Suprapubic skin (tissue), 4 donors: ENCODE measurements around the gene NIP7.

ENCODE experiments used
- POLR2A ChIP-seq, 2 donors: fragments of 450-650 bp; IDR thresholded peaks; one replicate each; pipeline ENCODE4 v1.6.1; 2017; ENCODE audit warnings: antibody characterized with exemption in 2 of 2, mild to moderate bottlenecking in 2 of 2, moderate library complexity in 2 of 2
- POLR2AphosphoS5 ChIP-seq, 3 donors: sonication (generic); formaldehyde crosslinking; IDR thresholded peaks; one replicate each; pipeline ENCODE4 v1.6.1; 2017; ENCODE audit warnings: antibody characterized with exemption in 3 of 3
- TF ChIP-seq, protein P1 (sequence below), 2 donors: fragments of 200-600 bp in 1 of 2; fragments of 450-650 bp in 1 of 2; sonication (generic) in 1 of 2; IDR thresholded peaks; one replicate each; pipeline ENCODE4 v1.5.1; 2016 to 2019; ENCODE audit warnings: antibody characterized with exemption in 2 of 2, mild to moderate bottlenecking in 1 of 2, moderate library complexity in 1 of 2

DNA sequence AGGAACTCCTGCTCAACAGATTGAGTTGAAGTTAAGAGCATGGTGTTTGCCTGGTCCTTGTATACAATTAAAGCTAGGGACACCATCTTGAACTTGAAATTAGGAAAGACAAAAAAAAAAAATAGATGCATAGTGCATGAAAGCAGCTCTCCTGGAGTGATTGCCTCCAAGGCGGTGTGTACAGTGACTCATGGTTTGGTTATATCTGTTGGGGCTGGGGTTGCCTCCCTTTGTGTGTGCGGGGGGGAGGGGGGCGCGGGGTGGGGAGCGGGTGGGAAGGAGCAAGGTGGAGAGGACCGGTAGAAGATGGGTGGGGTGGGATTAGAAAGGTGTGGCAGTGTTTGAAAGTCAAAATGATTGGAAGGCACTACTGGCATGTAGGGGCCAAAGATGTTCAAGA is 8.7 kb downstream of the NIP7 start:
- TF ChIP-seq, protein P1, sequence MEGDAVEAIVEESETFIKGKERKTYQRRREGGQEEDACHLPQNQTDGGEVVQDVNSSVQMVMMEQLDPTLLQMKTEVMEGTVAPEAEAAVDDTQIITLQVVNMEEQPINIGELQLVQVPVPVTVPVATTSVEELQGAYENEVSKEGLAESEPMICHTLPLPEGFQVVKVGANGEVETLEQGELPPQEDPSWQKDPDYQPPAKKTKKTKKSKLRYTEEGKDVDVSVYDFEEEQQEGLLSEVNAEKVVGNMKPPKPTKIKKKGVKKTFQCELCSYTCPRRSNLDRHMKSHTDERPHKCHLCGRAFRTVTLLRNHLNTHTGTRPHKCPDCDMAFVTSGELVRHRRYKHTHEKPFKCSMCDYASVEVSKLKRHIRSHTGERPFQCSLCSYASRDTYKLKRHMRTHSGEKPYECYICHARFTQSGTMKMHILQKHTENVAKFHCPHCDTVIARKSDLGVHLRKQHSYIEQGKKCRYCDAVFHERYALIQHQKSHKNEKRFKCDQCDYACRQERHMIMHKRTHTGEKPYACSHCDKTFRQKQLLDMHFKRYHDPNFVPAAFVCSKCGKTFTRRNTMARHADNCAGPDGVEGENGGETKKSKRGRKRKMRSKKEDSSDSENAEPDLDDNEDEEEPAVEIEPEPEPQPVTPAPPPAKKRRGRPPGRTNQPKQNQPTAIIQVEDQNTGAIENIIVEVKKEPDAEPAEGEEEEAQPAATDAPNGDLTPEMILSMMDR (IDR thresholded peaks at IDR 0.05) = no peak
- TF ChIP-seq POLR2A (IDR thresholded peaks at IDR 0.05) (no peak), POLR2AphosphoS5 (IDR thresholded peaks at IDR 0.05) (no peak)
